ENCODE results near the gene CDKN2B-AS1. TPM values are rescaled to one million over a fixed set of nuclear protein-coding genes. Genes with fewer than 3 reads are reported as not detected.
A peak's percentile ranks its signal among the peaks of the same experiment; 100 is the strongest.

The CDKN2B-AS1 gene
- total RNA-seq, 1 experiment from 2014 or later: not detected

GRCh38 chr9:22105005-22105722 is 110.6 kb downstream of the CDKN2B-AS1 start:
- H3K23ac ChIP-seq (ENCODE audit: insufficient read length, low read depth, low read length): no peak overlapping the region
- no peak overlapping the region for H2BK5ac ChIP-seq (ENCODE audit: insufficient read length, low read length)
- H2BK120ac ChIP-seq (ENCODE audit: low read depth, low read length, poor library complexity, severe bottlenecking): no peak overlapping the region
- Mint-ChIP-seq H3K9me3 (no peaks in the 10 kb centered on the region), H3K4me3 (no peak overlapping the region), H3K27me3 (ENCODE audit: low read depth) (no peaks in the 10 kb centered on the region), H3K27ac (peak overlapping the region in 1 of 3 experiments; percentile 36; a peak in 1 of 7 replicates), H3K4me1 (peaks cover 20 to 22% of the 10 kb centered on the region in 2 experiments), H3K36me3 (ENCODE audit: insufficient read depth in 1 of 3, low read depth in 3 of 3) (no peaks in the 10 kb centered on the region)
- H3K9ac ChIP-seq (ENCODE audit: extremely low read depth, insufficient read length, low read length): no peak overlapping the region
- no peak overlapping the region for H3K4ac ChIP-seq (ENCODE audit: low read depth, low read length)
- no peak overlapping the region for H4K5ac ChIP-seq (ENCODE audit: insufficient read length, low read depth, low read length)
- WGBS (ENCODE audit: extremely low coverage, insufficient read length, low lambda C conversion rate): no CpG with 5 or more reads among the region's 4 CpGs
- no peaks in the 10 kb centered on the region for H4K20me1 ChIP-seq (ENCODE audit: control insufficient read depth, insufficient read depth, insufficient read length)
- H2AFZ ChIP-seq (ENCODE audit: low read length): no peak overlapping the region
- no peaks in the 10 kb centered on the region for H3K23me2 ChIP-seq (ENCODE audit: insufficient read length, low read depth, low read length, poor library complexity, severe bottlenecking)
- no peak overlapping the region for H2AK5ac ChIP-seq (ENCODE audit: insufficient read length, low read length)
- no peak overlapping the region for H2BK12ac ChIP-seq (ENCODE audit: insufficient read length, low read depth, low read length)
- no peak overlapping the region for H3K4me2 ChIP-seq (ENCODE audit: insufficient read depth, insufficient read length, low read length)
- H4K8ac ChIP-seq (replicated peaks; ENCODE audit: insufficient read length, low read depth, low read length): no peak overlapping the region
- no peak overlapping the region for H3K27ac ChIP-seq (ENCODE audit: insufficient read length, low read depth, low read length)
- H3K4me1 ChIP-seq (ENCODE audit: insufficient read depth, low read length): peaks cover 5% of the 10 kb centered on the region; the same call in 1 of the 2 replicates
- H3T11ph ChIP-seq (ENCODE audit: low read length): no peak overlapping the region
- H3K56ac ChIP-seq (ENCODE audit: insufficient read length, low read depth, low read length): no peak overlapping the region
- no peak overlapping the region for H4K91ac ChIP-seq (ENCODE audit: insufficient read length, low read depth, low read length)
- no peaks in the 10 kb centered on the region for H3K79me2 ChIP-seq (ENCODE audit: insufficient read depth, low read length)
- DNase-seq: no peak
- TF ChIP-seq CTCF (conservative IDR thresholded peaks at IDR 0.05): no peak
- no peaks in the 10 kb centered on the region for H3K9me3 ChIP-seq (ENCODE audit: control insufficient read depth, low read depth, low read length)
- no peak overlapping the region for H2BK20ac ChIP-seq (ENCODE audit: low read depth, low read length, poor library complexity, severe bottlenecking)
- no peak overlapping the region for H3K18ac ChIP-seq (ENCODE audit: insufficient read length, low read depth, low read length)
- H3K14ac ChIP-seq (ENCODE audit: insufficient read depth, low read length): no peak overlapping the region
- H3K27me3 ChIP-seq (ENCODE audit: insufficient read depth, low read length): no peaks in the 10 kb centered on the region
- no peak overlapping the region for H2BK15ac ChIP-seq (ENCODE audit: low read depth, low read length)
- H3K79me1 ChIP-seq (ENCODE audit: insufficient read depth, low read depth, low read length, poor library complexity, severe bottlenecking): no peaks in the 10 kb centered on the region

Data from H9 (cell line).